Measurements from ENCODE around the gene MED27.

- TF ChIP-seq, protein P1, sequence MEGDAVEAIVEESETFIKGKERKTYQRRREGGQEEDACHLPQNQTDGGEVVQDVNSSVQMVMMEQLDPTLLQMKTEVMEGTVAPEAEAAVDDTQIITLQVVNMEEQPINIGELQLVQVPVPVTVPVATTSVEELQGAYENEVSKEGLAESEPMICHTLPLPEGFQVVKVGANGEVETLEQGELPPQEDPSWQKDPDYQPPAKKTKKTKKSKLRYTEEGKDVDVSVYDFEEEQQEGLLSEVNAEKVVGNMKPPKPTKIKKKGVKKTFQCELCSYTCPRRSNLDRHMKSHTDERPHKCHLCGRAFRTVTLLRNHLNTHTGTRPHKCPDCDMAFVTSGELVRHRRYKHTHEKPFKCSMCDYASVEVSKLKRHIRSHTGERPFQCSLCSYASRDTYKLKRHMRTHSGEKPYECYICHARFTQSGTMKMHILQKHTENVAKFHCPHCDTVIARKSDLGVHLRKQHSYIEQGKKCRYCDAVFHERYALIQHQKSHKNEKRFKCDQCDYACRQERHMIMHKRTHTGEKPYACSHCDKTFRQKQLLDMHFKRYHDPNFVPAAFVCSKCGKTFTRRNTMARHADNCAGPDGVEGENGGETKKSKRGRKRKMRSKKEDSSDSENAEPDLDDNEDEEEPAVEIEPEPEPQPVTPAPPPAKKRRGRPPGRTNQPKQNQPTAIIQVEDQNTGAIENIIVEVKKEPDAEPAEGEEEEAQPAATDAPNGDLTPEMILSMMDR (IDR thresholded peaks at IDR 0.05), result no peak
- TF ChIP-seq POLR2A (IDR thresholded peaks at IDR 0.05) (no peak), EP300 (IDR thresholded peaks at IDR 0.05) (no peak)
Observed at GRCh38 chr9:132039284-132039683, 40.4 kb downstream of the MED27 start.
